ENCODE results near the gene KCNQ4.

- TF ChIP-seq CTCF (conservative IDR thresholded peaks at IDR 0.05) (no peak), EZH2 (IDR thresholded peaks at IDR 0.05; ENCODE audit: low read depth) (no peak)
These were observed 84.6 kb downstream of the KCNQ4 start for GRCh38 chr1:40868051-40868723.

All from PC-9 (cell line).